ENCODE measurements around the gene SRM.

GRCh38 chr1:11051781-11052511 is 7.9 kb downstream of the SRM start:
- TF ChIP-seq EZH2 (IDR thresholded peaks at IDR 0.05; ENCODE audit: insufficient read depth, poor library complexity, severe bottlenecking) (no peak), EZH2phosphoT487 (IDR thresholded peaks at IDR 0.05; ENCODE audit: insufficient read depth, low read depth) (no peak)

Data from GM23248 (cell line).